GM23338 (cell line): ENCODE data around the gene MYO9B. TPM values are rescaled to one million over a fixed set of nuclear protein-coding genes. Genes with fewer than 3 reads are reported as not detected.

ENCODE experiments used
- ATAC-seq: fragments of 200-7000 bp; cut with Tn5 transposase; 3 replicates; pipeline ENCODE4 v1.9.1; 2020
- DNase-seq: peaks from one replicate; pipeline ENCODE4 v3.0.0-alpha.2; 2015; ENCODE audit warnings: low spot score
- H2AFZ ChIP-seq: fragments of 200-600 bp; sonication (generic); 2 replicates; pipeline ENCODE4 v1.8.0; 2016; ENCODE audit warnings: antibody characterized with exemption, mild to moderate bottlenecking, moderate library complexity
- H3F3A ChIP-seq: fragments of 200-600 bp; sonication (generic); replicated peaks from 2 replicates; pipeline ENCODE4 v1.8.0; 2017; ENCODE audit warnings: antibody characterized with exemption, mixed run types, low read depth
- H3K27ac ChIP-seq: fragments of 200-600 bp; sonication (generic); 2 replicates; pipeline ENCODE4 v1.6.1; 2016; ENCODE audit warnings: low read depth
- H3K27me3 ChIP-seq: fragments of 200-600 bp; sonication (generic); 2 replicates; pipeline ENCODE4 v1.8.0; 2016; ENCODE audit warnings: mild to moderate bottlenecking, mixed run types, moderate library complexity; ENCODE audit not compliant: insufficient read depth
- H3K36me3 ChIP-seq: fragments of 200-600 bp; sonication (generic); 2 replicates; pipeline ENCODE4 v1.8.0; 2016; ENCODE audit warnings: mild to moderate bottlenecking; ENCODE audit not compliant: insufficient read depth
- H3K4me1 ChIP-seq: fragments of 200-600 bp; sonication (generic); 2 replicates; pipeline ENCODE4 v1.8.0; 2016; ENCODE audit warnings: mild to moderate bottlenecking, moderate library complexity; ENCODE audit not compliant: insufficient read depth
- H3K4me2 ChIP-seq: fragments of 200-600 bp; sonication (generic); 2 replicates; pipeline ENCODE4 v1.7.1; 2017; ENCODE audit warnings: mixed run types
- H3K4me3 ChIP-seq: fragments of 200-600 bp; sonication (generic); 2 replicates; pipeline ENCODE4 v1.6.1; 2016; ENCODE audit warnings: mixed run types
- H3K79me2 ChIP-seq: fragments of 200-600 bp; sonication (generic); replicated peaks from 2 replicates; pipeline ENCODE4 v1.8.0; 2017; ENCODE audit warnings: mild to moderate bottlenecking; ENCODE audit not compliant: insufficient read depth
- H3K9me2 ChIP-seq: fragments of 200-600 bp; sonication (generic); 2 replicates; pipeline ENCODE4 v1.8.0; 2017; ENCODE audit not compliant: insufficient read depth
- H4K20me1 ChIP-seq: fragments of 200-600 bp; sonication (generic); replicated peaks from 2 replicates; pipeline ENCODE4 v1.8.0; 2017; ENCODE audit warnings: mild to moderate bottlenecking; ENCODE audit not compliant: insufficient read depth
- H3K27ac Mint-ChIP-seq: 2 replicates; pipeline ENCODE4 v1.8.0; 2020; ENCODE audit warnings: inconsistent platforms, mild to moderate bottlenecking, moderate library complexity, mixed read lengths
- H3K27me3 Mint-ChIP-seq: 3 replicates; pipeline ENCODE4 v1.8.0; 2022; ENCODE audit warnings: low read depth, mild to moderate bottlenecking, moderate library complexity, mixed read lengths, inconsistent platforms; ENCODE audit not compliant: insufficient read depth, poor library complexity
- H3K36me3 Mint-ChIP-seq: 3 replicates; pipeline ENCODE4 v1.8.0; 2021; ENCODE audit warnings: low read depth, mild to moderate bottlenecking, inconsistent platforms, moderate library complexity, mixed read lengths
- H3K4me1 Mint-ChIP-seq: 3 replicates; pipeline ENCODE4 v1.8.0; 2020; ENCODE audit warnings: mild to moderate bottlenecking, inconsistent platforms, mixed read lengths
- H3K4me3 Mint-ChIP-seq: 3 replicates; pipeline ENCODE4 v1.8.0; 2021; ENCODE audit warnings: moderate library complexity, mild to moderate bottlenecking, inconsistent platforms, mixed read lengths
- H3K9me3 Mint-ChIP-seq: 3 replicates; pipeline ENCODE4 v1.8.0; 2020; ENCODE audit warnings: moderate library complexity, mild to moderate bottlenecking, inconsistent platforms, mixed read lengths
- CREB1 ChIP-seq: fragments of 250-450 bp; sonication (Bioruptor Pico); IDR thresholded peaks from 2 replicates; pipeline ENCODE4 v1.5.0; 2020; ENCODE audit warnings: low read depth, mild to moderate bottlenecking, moderate library complexity
- EZH2phosphoT487 ChIP-seq: fragments of 200-600 bp; sonication (generic); IDR thresholded peaks from one replicate; pipeline ENCODE4 v1.8.1; 2018; ENCODE audit warnings: antibody characterized with exemption; ENCODE audit not compliant: unreplicated experiment
- JUNB ChIP-seq: IDR thresholded peaks from one replicate; pipeline ENCODE4 v1.6.1; 2016; ENCODE audit warnings: antibody characterized with exemption; ENCODE audit not compliant: unreplicated experiment
- NANOG ChIP-seq: IDR thresholded peaks from 2 replicates; pipeline ENCODE4 v1.6.1; 2016; ENCODE audit warnings: antibody characterized with exemption, borderline replicate concordance
- POLR2AphosphoS5 ChIP-seq: IDR thresholded peaks from 2 replicates; pipeline ENCODE4 v1.6.1; 2016; ENCODE audit warnings: antibody characterized with exemption, low read depth
- STAT1 ChIP-seq: IDR thresholded peaks from one replicate; pipeline ENCODE4 v1.6.1; 2016; ENCODE audit warnings: antibody characterized with exemption; ENCODE audit not compliant: unreplicated experiment
- polyA plus RNA-seq: library from polyadenylated mRNA; unstranded; fragments of >200 nt; fragmentation: Nextera tagmentation; extraction: Ambion mirVana; gene quantifications from 2 replicates; pipeline ENCODE4 v1.2.1, GENCODE V29; 2016
- total RNA-seq: library from RNA; depleted of rRNA; stranded (reverse); fragments of >200 nt; shearing (Covaris generic); gene quantifications from 2 replicates; pipeline ENCODE4 v1.2.3, GENCODE V29; 2014
- TF ChIP-seq, protein P1 (sequence below): IDR thresholded peaks from one replicate; pipeline ENCODE4 v1.6.1; 2018; ENCODE audit warnings: antibody characterized with exemption; ENCODE audit not compliant: unreplicated experiment
- TF ChIP-seq, protein P2 (sequence below): fragments of 250-450 bp; sonication (Bioruptor Pico); IDR thresholded peaks from 2 replicates; pipeline ENCODE4 v1.5.0; 2020; ENCODE audit warnings: mild to moderate bottlenecking, moderate library complexity
- TF ChIP-seq, protein P3 (sequence below), 2 experiments: fragments of 200-600 bp in 1 of 2; sonication (generic) in 1 of 2; conservative IDR thresholded peaks; 2 replicates each; pipeline versions ENCODE4 v1.5.1 to v1.6.1; 2016 to 2017; ENCODE audit warnings: antibody characterized with exemption in 2 of 2, low read depth in 2 of 2, mild to moderate bottlenecking in 2 of 2, moderate library complexity in 1 of 2
- TF ChIP-seq, protein P4 (sequence below): IDR thresholded peaks from 2 replicates; pipeline ENCODE4 v1.6.1; 2016; ENCODE audit warnings: antibody characterized with exemption

Gene MYO9B
- total and polyA plus RNA-seq, 2 experiments from 2014 or later, result 28.7 to 61.3 TPM

DNA sequence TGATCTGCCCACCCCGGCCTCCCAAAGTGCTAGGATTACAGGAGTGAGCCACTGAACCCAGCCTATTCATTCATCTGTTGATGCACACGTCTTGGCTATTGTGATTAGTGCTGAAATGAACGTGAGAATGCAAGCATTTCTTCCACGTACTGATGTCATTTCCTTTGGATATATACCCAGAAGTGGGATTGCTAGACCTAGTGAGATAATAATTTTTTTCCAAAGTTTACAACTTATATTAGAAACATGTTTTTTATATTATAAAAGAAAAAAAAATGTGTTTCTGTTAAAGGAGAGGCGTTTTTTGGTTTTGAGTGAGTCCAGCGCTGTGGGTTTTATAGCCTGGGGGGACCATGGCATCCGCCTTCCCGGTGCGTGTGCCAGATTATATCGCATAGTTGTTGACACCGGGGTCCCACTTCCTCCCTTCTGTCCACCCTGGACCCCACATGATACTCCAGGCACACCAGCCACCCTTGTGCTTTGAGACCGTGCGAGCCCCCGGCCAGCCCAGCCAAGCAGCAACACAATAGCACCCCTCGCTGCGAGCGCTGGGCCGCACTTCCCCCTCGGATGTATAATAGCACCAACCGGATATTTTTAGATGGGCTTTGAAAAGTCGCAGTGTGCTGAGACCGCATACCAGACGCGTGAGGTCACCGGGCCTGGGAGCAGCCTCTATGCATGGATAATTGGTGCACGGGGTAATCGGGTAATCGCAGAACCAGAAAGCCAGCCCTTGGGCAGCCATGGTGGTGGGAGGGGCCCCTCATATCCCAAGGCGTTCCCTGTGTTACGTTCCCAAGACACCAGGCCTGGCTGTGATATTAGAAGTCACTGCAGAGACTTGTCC lies 59.6 kb downstream of the MYO9B start:
- Histone ChIP-seq H3K79me2 (peaks cover 5% of the 10 kb centered on the region), H3K27me3 (no peaks in the 10 kb centered on the region), H3F3A (peaks cover 18% of the 10 kb centered on the region), H2AFZ (no peak overlapping the region), H3K4me3 (peak overlapping the region; percentile 28; the same call in 1 of the 2 replicates), H3K36me3 (no peaks in the 10 kb centered on the region), H4K20me1 (no peaks in the 10 kb centered on the region; the same call in 1 of the 2 replicates), H3K27ac (peak overlapping the region; percentile 97), H3K9me2 (no peaks in the 10 kb centered on the region), H3K4me2 (peak overlapping the region; percentile 62), H3K4me1 (peaks cover 32% of the 10 kb centered on the region)
- TF ChIP-seq, protein P1, sequence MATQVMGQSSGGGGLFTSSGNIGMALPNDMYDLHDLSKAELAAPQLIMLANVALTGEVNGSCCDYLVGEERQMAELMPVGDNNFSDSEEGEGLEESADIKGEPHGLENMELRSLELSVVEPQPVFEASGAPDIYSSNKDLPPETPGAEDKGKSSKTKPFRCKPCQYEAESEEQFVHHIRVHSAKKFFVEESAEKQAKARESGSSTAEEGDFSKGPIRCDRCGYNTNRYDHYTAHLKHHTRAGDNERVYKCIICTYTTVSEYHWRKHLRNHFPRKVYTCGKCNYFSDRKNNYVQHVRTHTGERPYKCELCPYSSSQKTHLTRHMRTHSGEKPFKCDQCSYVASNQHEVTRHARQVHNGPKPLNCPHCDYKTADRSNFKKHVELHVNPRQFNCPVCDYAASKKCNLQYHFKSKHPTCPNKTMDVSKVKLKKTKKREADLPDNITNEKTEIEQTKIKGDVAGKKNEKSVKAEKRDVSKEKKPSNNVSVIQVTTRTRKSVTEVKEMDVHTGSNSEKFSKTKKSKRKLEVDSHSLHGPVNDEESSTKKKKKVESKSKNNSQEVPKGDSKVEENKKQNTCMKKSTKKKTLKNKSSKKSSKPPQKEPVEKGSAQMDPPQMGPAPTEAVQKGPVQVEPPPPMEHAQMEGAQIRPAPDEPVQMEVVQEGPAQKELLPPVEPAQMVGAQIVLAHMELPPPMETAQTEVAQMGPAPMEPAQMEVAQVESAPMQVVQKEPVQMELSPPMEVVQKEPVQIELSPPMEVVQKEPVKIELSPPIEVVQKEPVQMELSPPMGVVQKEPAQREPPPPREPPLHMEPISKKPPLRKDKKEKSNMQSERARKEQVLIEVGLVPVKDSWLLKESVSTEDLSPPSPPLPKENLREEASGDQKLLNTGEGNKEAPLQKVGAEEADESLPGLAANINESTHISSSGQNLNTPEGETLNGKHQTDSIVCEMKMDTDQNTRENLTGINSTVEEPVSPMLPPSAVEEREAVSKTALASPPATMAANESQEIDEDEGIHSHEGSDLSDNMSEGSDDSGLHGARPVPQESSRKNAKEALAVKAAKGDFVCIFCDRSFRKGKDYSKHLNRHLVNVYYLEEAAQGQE, result no peak
- TF ChIP-seq, protein P2, sequence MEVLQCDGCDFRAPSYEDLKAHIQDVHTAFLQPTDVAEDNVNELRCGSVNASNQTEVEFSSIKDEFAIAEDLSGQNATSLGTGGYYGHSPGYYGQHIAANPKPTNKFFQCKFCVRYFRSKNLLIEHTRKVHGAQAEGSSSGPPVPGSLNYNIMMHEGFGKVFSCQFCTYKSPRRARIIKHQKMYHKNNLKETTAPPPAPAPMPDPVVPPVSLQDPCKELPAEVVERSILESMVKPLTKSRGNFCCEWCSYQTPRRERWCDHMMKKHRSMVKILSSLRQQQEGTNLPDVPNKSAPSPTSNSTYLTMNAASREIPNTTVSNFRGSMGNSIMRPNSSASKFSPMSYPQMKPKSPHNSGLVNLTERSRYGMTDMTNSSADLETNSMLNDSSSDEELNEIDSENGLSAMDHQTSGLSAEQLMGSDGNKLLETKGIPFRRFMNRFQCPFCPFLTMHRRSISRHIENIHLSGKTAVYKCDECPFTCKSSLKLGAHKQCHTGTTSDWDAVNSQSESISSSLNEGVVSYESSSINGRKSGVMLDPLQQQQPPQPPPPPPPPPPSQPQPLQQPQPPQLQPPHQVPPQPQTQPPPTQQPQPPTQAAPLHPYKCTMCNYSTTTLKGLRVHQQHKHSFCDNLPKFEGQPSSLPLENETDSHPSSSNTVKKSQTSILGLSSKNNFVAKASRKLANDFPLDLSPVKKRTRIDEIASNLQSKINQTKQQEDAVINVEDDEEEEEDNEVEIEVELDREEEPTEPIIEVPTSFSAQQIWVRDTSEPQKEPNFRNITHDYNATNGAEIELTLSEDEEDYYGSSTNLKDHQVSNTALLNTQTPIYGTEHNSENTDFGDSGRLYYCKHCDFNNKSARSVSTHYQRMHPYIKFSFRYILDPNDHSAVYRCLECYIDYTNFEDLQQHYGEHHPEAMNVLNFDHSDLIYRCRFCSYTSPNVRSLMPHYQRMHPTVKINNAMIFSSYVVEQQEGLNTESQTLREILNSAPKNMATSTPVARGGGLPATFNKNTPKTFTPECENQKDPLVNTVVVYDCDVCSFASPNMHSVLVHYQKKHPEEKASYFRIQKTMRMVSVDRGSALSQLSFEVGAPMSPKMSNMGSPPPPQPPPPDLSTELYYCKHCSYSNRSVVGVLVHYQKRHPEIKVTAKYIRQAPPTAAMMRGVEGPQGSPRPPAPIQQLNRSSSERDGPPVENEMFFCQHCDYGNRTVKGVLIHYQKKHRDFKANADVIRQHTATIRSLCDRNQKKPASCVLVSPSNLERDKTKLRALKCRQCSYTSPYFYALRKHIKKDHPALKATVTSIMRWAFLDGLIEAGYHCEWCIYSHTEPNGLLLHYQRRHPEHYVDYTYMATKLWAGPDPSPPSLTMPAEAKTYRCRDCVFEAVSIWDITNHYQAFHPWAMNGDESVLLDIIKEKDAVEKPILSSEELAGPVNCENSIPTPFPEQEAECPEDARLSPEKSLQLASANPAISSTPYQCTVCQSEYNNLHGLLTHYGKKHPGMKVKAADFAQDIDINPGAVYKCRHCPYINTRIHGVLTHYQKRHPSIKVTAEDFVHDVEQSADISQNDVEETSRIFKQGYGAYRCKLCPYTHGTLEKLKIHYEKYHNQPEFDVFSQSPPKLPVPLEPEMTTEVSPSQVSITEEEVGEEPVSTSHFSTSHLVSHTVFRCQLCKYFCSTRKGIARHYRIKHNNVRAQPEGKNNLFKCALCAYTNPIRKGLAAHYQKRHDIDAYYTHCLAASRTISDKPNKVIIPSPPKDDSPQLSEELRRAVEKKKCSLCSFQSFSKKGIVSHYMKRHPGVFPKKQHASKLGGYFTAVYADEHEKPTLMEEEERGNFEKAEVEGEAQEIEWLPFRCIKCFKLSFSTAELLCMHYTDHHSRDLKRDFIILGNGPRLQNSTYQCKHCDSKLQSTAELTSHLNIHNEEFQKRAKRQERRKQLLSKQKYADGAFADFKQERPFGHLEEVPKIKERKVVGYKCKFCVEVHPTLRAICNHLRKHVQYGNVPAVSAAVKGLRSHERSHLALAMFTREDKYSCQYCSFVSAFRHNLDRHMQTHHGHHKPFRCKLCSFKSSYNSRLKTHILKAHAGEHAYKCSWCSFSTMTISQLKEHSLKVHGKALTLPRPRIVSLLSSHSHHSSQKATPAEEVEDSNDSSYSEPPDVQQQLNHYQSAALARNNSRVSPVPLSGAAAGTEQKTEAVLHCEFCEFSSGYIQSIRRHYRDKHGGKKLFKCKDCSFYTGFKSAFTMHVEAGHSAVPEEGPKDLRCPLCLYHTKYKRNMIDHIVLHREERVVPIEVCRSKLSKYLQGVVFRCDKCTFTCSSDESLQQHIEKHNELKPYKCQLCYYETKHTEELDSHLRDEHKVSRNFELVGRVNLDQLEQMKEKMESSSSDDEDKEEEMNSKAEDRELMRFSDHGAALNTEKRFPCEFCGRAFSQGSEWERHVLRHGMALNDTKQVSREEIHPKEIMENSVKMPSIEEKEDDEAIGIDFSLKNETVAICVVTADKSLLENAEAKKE, result no peak
- TF ChIP-seq, protein P3, sequence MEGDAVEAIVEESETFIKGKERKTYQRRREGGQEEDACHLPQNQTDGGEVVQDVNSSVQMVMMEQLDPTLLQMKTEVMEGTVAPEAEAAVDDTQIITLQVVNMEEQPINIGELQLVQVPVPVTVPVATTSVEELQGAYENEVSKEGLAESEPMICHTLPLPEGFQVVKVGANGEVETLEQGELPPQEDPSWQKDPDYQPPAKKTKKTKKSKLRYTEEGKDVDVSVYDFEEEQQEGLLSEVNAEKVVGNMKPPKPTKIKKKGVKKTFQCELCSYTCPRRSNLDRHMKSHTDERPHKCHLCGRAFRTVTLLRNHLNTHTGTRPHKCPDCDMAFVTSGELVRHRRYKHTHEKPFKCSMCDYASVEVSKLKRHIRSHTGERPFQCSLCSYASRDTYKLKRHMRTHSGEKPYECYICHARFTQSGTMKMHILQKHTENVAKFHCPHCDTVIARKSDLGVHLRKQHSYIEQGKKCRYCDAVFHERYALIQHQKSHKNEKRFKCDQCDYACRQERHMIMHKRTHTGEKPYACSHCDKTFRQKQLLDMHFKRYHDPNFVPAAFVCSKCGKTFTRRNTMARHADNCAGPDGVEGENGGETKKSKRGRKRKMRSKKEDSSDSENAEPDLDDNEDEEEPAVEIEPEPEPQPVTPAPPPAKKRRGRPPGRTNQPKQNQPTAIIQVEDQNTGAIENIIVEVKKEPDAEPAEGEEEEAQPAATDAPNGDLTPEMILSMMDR (conservative IDR thresholded peaks at IDR 0.05; ENCODE audit: low read depth in 2 of 2), result peak in 1 of 2 experiments; percentile 16; a peak in 1 of 4 replicates
- no peak for TF ChIP-seq EZH2phosphoT487
- peak; percentile 67 for TF ChIP-seq NANOG
- TF ChIP-seq, protein P4, sequence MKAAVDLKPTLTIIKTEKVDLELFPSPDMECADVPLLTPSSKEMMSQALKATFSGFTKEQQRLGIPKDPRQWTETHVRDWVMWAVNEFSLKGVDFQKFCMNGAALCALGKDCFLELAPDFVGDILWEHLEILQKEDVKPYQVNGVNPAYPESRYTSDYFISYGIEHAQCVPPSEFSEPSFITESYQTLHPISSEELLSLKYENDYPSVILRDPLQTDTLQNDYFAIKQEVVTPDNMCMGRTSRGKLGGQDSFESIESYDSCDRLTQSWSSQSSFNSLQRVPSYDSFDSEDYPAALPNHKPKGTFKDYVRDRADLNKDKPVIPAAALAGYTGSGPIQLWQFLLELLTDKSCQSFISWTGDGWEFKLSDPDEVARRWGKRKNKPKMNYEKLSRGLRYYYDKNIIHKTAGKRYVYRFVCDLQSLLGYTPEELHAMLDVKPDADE, result 0 out of 2 replicates have a peak, but pooled peaks have one; percentile 21
- TF ChIP-seq CREB1 (CRISPR knock-in tag), result no peak
- peak; percentile 26; the same call in 1 of the 2 replicates for TF ChIP-seq POLR2AphosphoS5
- no peak for TF ChIP-seq JUNB
- TF ChIP-seq STAT1, result no peak
- peak overlapping the region; percentile 96 for H3K27ac Mint-ChIP-seq
- H3K27me3 Mint-ChIP-seq, result peaks cover 25% of the 10 kb centered on the region
- peak overlapping the region; percentile 55 for H3K4me3 Mint-ChIP-seq
- no peaks in the 10 kb centered on the region for H3K9me3 Mint-ChIP-seq
- H3K36me3 Mint-ChIP-seq, result peaks cover 6% of the 10 kb centered on the region; the same call in 1 of the 3 replicates
- H3K4me1 Mint-ChIP-seq, result peaks cover 34% of the 10 kb centered on the region
- DNase-seq (peak; percentile 99), ATAC-seq (peak; percentile 92)
